AG08396 (cell line): ENCODE measurements around the gene TBC1D25.
"Not testable (repeated sequence)": the region's sequence is repeated elsewhere in the genome, so short reads cannot be mapped to it uniquely, and the experiment has no call there.

Experiments used
- DNase-seq: peaks from one replicate; pipeline ENCODE4 v3.0.0; 2012; ENCODE audit warnings: low spot score, mixed read lengths

Gene TBC1D25

DNA sequence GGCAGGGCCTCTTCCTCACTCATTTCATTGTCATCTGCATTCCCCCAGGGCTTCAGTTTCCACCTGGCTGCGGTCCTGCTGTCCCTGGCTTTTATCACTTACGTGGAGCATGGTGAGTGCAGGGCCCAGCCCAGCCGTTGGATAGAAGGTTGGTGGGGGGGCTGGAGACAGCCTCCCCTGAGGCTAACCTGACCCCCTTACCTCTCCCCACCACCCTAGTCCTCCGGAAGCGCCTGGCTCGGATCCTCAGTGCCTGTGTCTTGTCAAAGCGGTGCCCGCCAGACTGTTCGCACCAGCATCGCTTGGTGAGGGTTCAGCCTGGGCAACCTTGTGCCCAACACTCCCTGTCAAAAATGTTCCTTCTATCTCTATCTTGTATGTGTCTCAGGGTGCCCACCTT is 23.7 kb upstream of the TBC1D25 start:
- no peak for DNase-seq

DNA sequence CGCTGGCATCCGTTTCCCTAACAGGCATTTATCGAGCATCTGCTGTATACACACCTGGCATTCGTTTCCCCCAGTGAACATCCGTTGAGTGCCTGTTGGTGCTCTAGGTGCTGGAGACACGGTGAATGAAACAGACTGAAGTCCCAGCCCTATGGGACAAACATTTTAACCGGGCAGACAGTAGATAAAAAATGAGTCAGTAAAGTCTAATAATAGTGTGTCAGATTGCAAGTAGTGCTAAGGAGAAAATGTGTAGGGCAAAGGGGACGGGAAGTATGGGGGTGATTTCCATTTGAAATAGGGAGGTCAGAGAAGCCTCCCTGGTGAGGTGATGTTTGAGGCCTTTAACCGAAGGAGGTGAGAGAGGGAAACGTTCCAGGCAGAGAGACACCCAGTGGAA is 23.2 kb upstream of the TBC1D25 start:
- no peak for DNase-seq

DNA sequence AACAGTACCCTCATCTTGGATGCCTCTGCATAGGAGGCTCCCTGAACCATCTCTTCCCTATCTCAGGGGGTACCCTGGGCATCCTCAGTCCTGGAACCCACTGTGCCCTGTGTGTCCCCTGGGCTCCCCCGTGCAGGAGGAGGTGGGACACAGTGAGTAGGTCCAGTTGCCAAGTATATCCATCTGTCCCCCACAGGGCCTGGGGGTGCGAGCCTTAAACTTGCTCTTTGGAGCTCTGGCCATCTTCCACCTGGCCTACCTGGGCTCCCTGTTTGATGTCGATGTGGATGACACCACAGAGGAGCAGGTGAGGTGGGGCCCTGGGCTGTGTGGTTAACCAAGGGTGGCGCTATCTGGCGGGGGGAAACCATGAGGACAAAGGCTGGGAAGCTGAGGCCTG is 22.5 kb upstream of the TBC1D25 start:
- DNase-seq: no peak

DNA sequence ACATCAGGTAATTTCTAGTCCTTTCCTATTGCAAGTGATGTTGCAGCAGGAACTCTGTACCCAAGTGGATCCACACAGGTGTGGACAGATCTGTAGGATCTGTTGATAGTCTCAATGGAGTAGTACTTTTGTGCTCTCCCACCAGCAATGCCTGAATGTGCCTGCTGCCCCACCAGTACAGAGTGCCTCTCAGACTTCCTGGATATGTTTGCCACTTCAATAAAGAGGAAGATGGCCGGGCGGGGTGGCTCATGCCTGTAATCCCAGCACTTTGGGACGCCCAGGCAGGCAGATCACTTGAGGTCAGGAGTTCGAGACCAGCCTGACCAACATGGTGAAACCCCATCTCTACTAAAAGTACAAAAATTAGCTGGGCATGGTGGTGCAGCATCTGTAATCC is 20.0 kb upstream of the TBC1D25 start:
- DNase-seq: not testable (repeated sequence)

DNA sequence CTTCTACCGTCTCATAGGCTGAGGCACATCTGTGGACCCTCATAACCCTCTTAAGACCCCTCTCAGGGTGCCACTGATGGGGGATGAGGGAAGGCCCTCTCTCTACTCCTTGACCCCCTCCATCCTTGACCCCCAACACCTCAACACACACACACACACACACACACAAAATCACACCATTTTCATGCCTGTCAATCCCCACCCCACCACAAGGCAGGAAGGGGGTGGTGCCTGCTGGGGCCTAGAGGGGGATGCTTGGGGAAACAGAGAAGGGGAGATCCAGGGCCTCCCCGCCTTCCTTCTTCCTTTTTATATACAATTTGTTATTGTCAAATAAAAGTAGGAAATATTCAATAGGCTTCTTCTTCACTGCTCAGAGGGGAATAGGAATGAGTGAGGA is 19.1 kb upstream of the TBC1D25 start:
- DNase-seq: no peak

GRCh38 chrX:48520976-48521352 is 18.6 kb upstream of the TBC1D25 start:
- DNase-seq: no peak

DNA sequence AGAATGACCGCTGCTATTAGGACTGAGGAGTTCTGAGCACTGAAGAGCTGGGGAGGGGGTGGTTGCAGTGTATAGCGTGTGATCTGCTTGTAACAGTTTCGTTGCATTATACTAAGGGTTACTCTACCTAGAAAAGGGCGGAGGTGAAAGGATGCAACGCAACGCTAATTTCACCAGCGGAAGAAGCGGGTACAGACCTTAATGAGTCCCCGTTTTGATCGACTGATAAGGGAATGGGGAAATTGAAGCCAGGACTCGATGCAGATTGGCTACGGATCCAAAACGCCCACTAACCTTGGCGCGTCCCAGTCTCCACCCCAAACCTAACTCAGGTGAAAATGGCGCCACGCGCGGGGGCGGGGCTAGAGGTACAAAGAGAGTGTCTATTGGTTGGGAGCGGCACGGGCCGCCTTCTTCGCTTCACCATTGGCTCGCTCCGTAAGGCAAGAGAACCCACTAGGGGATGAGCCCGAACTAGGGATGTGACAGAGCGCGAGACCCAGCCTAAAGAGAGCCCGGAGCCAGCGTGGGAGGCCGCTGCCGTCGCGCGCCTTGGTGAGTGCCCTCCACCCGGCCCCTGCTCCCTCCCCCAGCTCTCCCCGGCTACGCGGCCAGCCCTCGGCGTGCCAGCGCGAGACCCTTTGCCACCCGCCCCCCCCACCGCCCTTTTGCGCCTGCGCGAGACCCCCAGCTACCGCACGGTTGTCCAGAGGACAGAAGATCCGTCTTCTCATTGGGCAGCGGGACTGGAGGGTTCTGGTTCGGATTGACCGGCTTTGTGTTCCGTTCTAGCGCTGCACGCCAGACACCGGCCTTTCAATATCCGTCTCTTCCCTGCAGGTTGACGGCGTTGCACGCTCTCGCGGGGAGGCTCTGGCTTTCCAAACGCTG is 17.9 kb upstream of the TBC1D25 start, which contains the start of gene EBP:
TSS of gene EBP (plus strand) at position 456 of the 891 bp plus-strand sequence. CDS start 1,964 bp downstream, outside the sequence.
- peak; percentile 91 for DNase-seq

- DNase-seq: no peak
Observed at GRCh38 chrX:48522291-48522690, 17.2 kb upstream of the TBC1D25 start.

DNA sequence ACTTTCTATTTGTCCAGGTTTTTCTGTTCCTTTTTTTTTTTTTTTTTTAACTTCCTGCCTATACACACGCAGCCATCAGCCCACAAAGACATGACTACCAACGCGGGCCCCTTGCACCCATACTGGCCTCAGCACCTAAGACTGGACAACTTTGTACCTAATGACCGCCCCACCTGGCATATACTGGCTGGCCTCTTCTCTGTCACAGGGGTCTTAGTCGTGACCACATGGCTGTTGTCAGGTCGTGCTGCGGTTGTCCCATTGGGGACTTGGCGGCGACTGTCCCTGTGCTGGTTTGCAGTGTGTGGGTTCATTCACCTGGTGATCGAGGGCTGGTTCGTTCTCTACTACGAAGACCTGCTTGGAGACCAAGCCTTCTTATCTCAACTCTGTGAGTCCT is 15.8 kb upstream of the TBC1D25 start:
- no peak for DNase-seq

- DNase-seq: not testable (repeated sequence)
Observed at GRCh38 chrX:48525853-48526252, 13.7 kb upstream of the TBC1D25 start.

DNA sequence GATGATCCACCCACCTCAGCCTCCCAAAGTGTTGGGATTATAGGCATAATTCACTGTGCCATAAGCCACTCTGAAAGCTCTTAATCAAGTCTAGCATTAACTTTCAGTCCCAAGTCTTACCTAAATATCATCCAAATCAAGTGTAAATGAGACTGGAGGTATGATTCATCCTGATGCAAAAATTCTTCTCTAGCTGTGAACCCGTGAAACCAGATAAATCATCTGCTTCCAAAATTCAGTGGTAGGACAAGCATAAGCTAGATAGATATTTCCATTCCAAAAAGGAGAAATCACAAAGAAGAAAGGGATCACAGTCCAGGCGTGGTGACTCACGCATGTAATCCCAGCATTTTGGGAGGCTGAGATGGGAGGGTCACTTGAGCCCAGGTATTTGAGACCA is 8.8 kb upstream of the TBC1D25 start:
- no peak for DNase-seq

- peak; percentile 53 for DNase-seq
Observed at GRCh38 chrX:48531358-48531959, 8.1 kb upstream of the TBC1D25 start.

- DNase-seq: no peak
Observed at GRCh38 chrX:48532161-48532560, 7.4 kb upstream of the TBC1D25 start.

DNA sequence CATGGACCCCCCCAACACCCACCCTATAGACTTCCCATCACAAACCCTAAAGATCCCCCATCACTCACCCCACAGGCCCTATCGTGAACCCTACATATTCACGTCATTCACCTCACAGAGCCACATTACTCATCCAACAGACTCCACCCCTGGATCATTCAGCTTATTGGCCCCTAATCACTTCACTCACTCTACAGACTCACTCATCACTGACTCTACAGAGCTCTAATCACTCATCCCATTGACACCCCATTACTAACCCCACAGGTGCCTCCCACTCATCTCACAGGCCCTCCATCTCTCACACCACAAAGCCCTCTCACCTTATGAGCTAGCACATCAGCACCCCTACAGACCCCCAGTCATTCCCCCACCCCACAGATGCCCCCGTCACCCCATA is 6.3 kb upstream of the TBC1D25 start:
- no peak for DNase-seq

GRCh38 chrX:48538641-48539344 is 721 bp upstream of the TBC1D25 start:
- no peak for DNase-seq

DNA sequence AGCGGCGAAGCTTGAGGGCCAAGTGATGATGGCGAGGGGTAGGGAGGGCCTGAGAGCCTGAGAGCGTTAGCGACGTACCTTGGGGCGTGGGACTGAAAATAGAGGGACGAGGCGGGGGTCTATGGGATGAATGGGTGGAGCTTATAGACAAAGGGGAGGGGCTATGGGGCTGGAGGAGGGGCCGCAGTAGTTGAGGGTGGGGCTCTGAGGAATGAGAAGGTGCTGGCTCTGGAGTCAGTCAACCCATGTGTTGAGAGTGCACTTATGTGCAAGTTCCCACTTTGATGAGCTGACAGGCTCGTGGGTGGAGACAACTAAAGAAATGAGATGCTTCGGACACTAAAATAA is 488 bp downstream of the TBC1D25 start:
- peak; percentile 37 for DNase-seq

DNA sequence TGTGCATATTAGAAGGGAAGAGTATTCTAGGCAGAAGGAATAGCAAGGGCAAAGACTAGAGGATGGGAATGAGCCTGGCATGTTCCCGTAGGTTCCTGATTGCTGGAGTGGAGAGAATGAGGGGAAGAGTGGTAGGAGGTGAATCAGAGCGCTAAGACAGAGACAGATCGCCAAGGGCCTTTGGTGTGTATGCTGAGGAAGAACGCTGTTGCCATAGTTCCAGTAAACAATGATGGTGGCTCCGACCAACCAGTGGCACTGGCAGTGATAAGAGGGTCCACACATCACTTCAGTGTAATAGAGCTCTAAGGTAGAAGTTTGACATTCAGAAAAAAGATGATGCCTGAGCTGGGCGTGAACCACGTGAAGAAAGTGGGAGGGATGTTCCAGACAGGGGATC is 966 bp downstream of the TBC1D25 start:
- DNase-seq: no peak

GRCh38 chrX:48541140-48541814 is 1.8 kb downstream of the TBC1D25 start:
- no peak for DNase-seq

DNA sequence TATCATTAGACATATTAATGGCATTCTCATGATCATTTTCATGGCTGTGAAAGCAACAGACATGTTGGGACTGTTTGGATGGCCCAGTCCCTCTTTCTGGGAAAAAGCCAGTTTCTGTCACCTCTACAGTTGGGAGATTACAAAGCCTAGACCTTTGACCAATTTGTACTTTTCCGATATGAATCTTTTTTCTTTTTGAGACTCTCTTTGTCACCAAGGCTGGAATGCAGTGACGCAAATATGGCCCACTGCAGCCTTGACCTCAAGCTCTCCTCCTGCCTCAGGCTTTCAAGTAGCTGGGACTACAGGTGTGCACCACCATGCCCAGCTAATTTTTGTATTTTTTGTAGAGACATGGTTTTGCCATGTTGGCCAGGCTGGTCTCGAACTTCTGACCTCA is 9.4 kb downstream of the TBC1D25 start:
- DNase-seq: no peak

GRCh38 chrX:48555731-48556325 is 16.3 kb downstream of the TBC1D25 start:
- not testable (repeated sequence) for DNase-seq

GRCh38 chrX:48558271-48558670 is 18.8 kb downstream of the TBC1D25 start:
- DNase-seq: peak; percentile 57

DNA sequence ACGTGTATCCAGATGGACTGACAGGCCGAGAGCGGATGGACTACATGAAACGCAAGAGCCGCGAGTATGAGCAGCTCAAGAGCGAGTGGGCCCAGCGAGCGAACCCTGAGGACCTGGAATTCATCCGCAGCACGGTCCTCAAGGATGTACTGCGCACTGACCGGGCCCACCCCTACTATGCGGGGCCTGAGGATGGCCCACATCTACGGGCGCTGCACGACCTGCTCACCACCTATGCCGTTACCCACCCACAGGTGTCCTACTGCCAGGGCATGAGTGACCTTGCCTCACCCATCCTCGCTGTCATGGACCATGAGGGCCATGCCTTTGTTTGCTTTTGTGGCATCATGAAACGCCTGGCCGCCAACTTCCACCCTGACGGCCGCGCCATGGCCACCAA is 20.1 kb downstream of the TBC1D25 start:
- no peak for DNase-seq
